Measurements from ENCODE around the gene DLK1. TPM values are rescaled to one million over a fixed set of nuclear protein-coding genes. Genes with fewer than 3 reads are reported as not detected.

The DLK1 gene
- total RNA-seq, 1 donor from 2014 or later: not detected

DNA sequence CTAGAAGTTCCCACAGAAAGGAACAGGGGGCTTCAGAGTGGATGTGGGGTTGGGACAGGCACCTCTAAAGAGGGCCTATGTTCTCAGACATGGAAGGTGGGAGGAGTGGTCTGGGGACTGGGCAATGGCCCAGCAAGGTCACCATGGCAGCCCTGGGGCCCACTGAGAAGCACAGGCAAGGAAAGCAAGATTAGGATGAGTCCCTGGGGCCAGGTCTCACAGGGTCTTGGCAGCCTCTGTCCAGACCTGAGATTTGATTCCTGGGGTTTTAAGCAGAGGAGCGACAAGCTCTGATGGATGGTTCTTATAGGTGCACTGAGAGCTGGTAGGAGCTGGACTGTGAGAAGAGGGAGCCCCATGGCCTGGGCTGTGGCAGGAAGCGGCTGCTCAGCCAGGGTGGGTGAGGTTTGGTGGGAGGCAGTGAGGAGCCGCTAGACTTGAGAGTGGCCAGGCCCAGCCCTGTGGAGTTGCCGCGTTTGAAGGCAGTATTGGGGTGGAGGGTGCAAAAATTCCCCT, 44.0 kb downstream of the DLK1 start:
- Mint-ChIP-seq H3K4me1 (no peaks in the 10 kb centered on the region), H3K36me3 (ENCODE audit: low read depth) (no peaks in the 10 kb centered on the region), H3K27ac (no peak overlapping the region), H3K9me3 (no peaks in the 10 kb centered on the region), H3K4me3 (no peak overlapping the region), H3K27me3 (no peaks in the 10 kb centered on the region)
- intact Hi-C loops (cut with micrococcal nuclease): no loop called here
- POLR2A ChIA-PET: no interaction called here
- TF ChIP-seq, protein P1, sequence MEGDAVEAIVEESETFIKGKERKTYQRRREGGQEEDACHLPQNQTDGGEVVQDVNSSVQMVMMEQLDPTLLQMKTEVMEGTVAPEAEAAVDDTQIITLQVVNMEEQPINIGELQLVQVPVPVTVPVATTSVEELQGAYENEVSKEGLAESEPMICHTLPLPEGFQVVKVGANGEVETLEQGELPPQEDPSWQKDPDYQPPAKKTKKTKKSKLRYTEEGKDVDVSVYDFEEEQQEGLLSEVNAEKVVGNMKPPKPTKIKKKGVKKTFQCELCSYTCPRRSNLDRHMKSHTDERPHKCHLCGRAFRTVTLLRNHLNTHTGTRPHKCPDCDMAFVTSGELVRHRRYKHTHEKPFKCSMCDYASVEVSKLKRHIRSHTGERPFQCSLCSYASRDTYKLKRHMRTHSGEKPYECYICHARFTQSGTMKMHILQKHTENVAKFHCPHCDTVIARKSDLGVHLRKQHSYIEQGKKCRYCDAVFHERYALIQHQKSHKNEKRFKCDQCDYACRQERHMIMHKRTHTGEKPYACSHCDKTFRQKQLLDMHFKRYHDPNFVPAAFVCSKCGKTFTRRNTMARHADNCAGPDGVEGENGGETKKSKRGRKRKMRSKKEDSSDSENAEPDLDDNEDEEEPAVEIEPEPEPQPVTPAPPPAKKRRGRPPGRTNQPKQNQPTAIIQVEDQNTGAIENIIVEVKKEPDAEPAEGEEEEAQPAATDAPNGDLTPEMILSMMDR (IDR thresholded peaks at IDR 0.05): no peak
- CTCF ChIA-PET: no interaction called here
- ATAC-seq (ENCODE audit: low read depth) (no peak), DNase-seq (no peak)

GRCh38 chr14:100771121-100771800, 44.6 kb downstream of the DLK1 start:
- Mint-ChIP-seq H3K9me3 (no peaks in the 10 kb centered on the region), H3K4me3 (no peak overlapping the region), H3K36me3 (ENCODE audit: low read depth) (no peaks in the 10 kb centered on the region), H3K27ac (no peak overlapping the region), H3K4me1 (no peaks in the 10 kb centered on the region), H3K27me3 (no peaks in the 10 kb centered on the region)
- ChIA-PET CTCF (no interaction called here), POLR2A (no interaction called here)
- TF ChIP-seq, protein P1 (IDR thresholded peaks at IDR 0.05): no peak
- ATAC-seq (ENCODE audit: low read depth) (no peak), DNase-seq (no peak)
- intact Hi-C loops (cut with micrococcal nuclease): no loop called here

DNA sequence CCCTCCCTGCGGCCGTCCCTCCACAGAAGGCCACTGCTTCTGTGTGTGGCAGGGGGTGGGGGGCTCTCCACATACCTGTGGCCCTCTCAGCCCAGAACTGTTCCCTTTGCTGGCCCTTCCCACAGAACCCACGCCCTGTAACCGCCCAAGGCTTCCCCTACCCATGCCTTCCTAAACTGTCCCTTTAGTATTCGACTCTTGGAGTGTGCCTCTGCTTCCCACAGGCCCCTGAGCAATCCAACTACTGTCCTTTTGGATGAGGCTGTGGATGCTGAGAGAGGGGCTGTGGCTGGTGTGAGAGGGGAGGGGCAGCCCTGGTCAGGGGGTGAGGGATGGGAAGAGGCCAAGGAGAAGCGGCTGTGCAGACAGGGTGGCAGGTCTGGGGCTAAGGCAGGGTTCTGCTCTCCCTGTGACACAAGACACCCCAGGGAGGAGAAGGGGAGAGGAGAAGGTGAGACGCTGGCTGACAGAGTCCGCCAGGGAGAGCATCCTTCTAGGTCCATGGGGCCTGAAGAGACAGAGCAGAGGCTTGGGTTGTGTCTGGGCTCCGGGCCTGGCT, 46.0 kb downstream of the DLK1 start:
- intact Hi-C loops (cut with micrococcal nuclease): no loop called here
- ChIA-PET CTCF (no interaction called here), POLR2A (no interaction called here)
- no peaks in the 10 kb centered on the region for H3K4me1 Mint-ChIP-seq
- no peaks in the 10 kb centered on the region for H3K27me3 Mint-ChIP-seq
- DNase-seq (no peak), ATAC-seq (ENCODE audit: low read depth) (no peak)
- no peaks in the 10 kb centered on the region for H3K36me3 Mint-ChIP-seq (ENCODE audit: low read depth)
- H3K9me3 Mint-ChIP-seq: no peaks in the 10 kb centered on the region
- H3K4me3 Mint-ChIP-seq: no peak overlapping the region
- TF ChIP-seq, protein P1 (IDR thresholded peaks at IDR 0.05): no peak
- H3K27ac Mint-ChIP-seq: no peak overlapping the region

- Mint-ChIP-seq H3K9me3 (no peaks in the 10 kb centered on the region), H3K27me3 (no peaks in the 10 kb centered on the region), H3K27ac (no peak overlapping the region), H3K36me3 (ENCODE audit: low read depth) (no peaks in the 10 kb centered on the region), H3K4me3 (no peak overlapping the region), H3K4me1 (no peaks in the 10 kb centered on the region)
- ATAC-seq (ENCODE audit: low read depth): no peak
- TF ChIP-seq, protein P1 (IDR thresholded peaks at IDR 0.05): no peak
- DNase-seq: no peak
- CTCF ChIA-PET: no interaction called here
- POLR2A ChIA-PET: no interaction called here
- intact Hi-C loops (cut with micrococcal nuclease): no loop called here
These were observed 46.9 kb downstream of the DLK1 start for GRCh38 chr14:100773331-100774163.

DNA sequence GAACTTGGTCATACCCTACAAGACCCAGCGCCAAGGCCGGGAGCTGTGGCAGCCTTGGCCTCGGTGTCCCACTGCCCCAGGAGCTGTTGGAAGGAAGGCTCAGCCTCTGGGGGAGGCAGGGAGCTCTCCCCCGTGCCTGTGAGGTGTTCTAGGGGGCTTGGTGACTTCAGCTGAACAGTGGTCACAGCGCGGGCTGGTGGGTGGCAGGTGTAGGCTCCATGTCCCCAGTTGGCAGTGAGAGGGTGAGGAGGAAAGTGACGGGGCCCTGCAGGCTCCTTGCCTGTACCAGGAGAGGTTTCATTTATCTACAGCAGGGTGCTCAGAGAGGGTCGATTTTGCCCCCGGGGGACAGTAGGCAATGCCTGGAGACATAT, 47.5 kb downstream of the DLK1 start:
- H3K27ac Mint-ChIP-seq: no peak overlapping the region
- no peak for ATAC-seq (ENCODE audit: low read depth)
- H3K9me3 Mint-ChIP-seq: no peaks in the 10 kb centered on the region
- H3K27me3 Mint-ChIP-seq: no peaks in the 10 kb centered on the region
- no peaks in the 10 kb centered on the region for H3K36me3 Mint-ChIP-seq (ENCODE audit: low read depth)
- H3K4me1 Mint-ChIP-seq: no peaks in the 10 kb centered on the region
- ChIA-PET CTCF (no interaction called here), POLR2A (no interaction called here)
- DNase-seq: no peak
- TF ChIP-seq, protein P1 (IDR thresholded peaks at IDR 0.05): no peak
- intact Hi-C loops (cut with micrococcal nuclease): no loop called here
- no peak overlapping the region for H3K4me3 Mint-ChIP-seq

Measured in activated B cell treated with CpG ODN at 0.5 μM for 24 hours (primary cell).